Lower leg skin (tissue), 3 donors: ENCODE data around the gene KRT75.

ENCODE experiments used
- POLR2A ChIP-seq, 2 donors: fragments of 450-650 bp; IDR thresholded peaks; one replicate each; pipeline ENCODE4 v1.6.1; 2016 to 2017; ENCODE audit warnings: antibody characterized with exemption in 2 of 2, mild to moderate bottlenecking in 1 of 2, moderate library complexity in 1 of 2
- TF ChIP-seq, protein P1 (sequence below), 3 donors: fragments of 450-650 bp; IDR thresholded peaks; one replicate each; pipeline ENCODE4 v1.5.1; 2016; ENCODE audit warnings: antibody characterized with exemption in 3 of 3, mild to moderate bottlenecking in 3 of 3, moderate library complexity in 2 of 3

DNA sequence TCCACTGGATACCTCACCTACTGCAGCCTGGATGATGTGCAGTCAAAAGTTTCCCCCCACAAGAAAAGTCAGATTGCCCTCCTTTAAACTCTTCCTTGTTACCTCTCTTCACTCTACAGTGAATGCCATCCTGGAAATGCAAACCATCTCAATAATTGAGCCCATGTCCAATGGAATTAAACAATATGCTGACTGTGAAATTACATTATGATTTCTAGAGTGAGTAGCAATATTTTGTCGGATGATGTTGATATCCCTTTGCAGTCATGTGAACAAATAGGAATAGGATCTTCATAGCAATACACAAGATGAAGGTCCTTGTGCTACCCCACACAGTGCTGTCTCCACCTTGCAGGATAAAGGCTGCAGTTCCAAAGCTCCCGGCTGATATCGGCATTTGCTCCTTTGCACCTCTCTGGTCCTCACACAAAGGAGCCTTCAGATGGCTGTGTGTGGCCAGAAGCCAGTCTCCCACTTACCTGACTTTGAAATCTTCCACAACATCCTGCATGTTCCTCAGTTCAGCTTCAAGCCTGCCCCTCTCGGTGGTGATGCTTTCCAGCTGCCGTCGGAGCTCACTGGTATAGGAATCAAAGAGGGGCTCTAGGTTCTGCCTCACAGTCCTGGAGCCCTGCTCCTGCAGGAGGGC, 1.5 kb downstream of the KRT75 start:
- TF ChIP-seq POLR2A (IDR thresholded peaks at IDR 0.05): no peak
- TF ChIP-seq, protein P1, sequence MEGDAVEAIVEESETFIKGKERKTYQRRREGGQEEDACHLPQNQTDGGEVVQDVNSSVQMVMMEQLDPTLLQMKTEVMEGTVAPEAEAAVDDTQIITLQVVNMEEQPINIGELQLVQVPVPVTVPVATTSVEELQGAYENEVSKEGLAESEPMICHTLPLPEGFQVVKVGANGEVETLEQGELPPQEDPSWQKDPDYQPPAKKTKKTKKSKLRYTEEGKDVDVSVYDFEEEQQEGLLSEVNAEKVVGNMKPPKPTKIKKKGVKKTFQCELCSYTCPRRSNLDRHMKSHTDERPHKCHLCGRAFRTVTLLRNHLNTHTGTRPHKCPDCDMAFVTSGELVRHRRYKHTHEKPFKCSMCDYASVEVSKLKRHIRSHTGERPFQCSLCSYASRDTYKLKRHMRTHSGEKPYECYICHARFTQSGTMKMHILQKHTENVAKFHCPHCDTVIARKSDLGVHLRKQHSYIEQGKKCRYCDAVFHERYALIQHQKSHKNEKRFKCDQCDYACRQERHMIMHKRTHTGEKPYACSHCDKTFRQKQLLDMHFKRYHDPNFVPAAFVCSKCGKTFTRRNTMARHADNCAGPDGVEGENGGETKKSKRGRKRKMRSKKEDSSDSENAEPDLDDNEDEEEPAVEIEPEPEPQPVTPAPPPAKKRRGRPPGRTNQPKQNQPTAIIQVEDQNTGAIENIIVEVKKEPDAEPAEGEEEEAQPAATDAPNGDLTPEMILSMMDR (IDR thresholded peaks at IDR 0.05): no peak
